Omental fat pad (tissue), 4 donors: ENCODE measurements around the gene TTC33. TPM values are rescaled to one million over a fixed set of nuclear protein-coding genes. Genes with fewer than 3 reads are reported as not detected.

Experiments
- ATAC-seq: fragments of 150-250 bp; one replicate; pipeline ENCODE4 v1.9.1; 2016; ENCODE audit warnings: mild to moderate bottlenecking, moderate library complexity; ENCODE audit not compliant: low FRiP score
- DNase-seq: peaks from one replicate; pipeline ENCODE4 v3.0.0-alpha.2; 2019; ENCODE audit warnings: low spot score
- total RNA-seq, 4 donors: library from RNA; depleted of rRNA; stranded (reverse); fragments of >200 nt; gene quantifications; one replicate each; pipeline ENCODE4 v1.1.0, GENCODE V29; 2016
- TF ChIP-seq, protein P1 (sequence below), 3 donors: fragments of 450-650 bp; IDR thresholded peaks; one replicate each; pipeline ENCODE4 v1.5.1; 2016 to 2017; ENCODE audit warnings: antibody characterized with exemption in 3 of 3, mild to moderate bottlenecking in 3 of 3, moderate library complexity in 2 of 3

TTC33 gene
- total RNA-seq, 4 donors from 2014 or later = 8.3 to 15.4 (median 9.3) TPM

GRCh38 chr5:40674661-40675235 lies 81.0 kb downstream of the TTC33 start:
- TF ChIP-seq, protein P1, sequence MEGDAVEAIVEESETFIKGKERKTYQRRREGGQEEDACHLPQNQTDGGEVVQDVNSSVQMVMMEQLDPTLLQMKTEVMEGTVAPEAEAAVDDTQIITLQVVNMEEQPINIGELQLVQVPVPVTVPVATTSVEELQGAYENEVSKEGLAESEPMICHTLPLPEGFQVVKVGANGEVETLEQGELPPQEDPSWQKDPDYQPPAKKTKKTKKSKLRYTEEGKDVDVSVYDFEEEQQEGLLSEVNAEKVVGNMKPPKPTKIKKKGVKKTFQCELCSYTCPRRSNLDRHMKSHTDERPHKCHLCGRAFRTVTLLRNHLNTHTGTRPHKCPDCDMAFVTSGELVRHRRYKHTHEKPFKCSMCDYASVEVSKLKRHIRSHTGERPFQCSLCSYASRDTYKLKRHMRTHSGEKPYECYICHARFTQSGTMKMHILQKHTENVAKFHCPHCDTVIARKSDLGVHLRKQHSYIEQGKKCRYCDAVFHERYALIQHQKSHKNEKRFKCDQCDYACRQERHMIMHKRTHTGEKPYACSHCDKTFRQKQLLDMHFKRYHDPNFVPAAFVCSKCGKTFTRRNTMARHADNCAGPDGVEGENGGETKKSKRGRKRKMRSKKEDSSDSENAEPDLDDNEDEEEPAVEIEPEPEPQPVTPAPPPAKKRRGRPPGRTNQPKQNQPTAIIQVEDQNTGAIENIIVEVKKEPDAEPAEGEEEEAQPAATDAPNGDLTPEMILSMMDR (IDR thresholded peaks at IDR 0.05) = no peak
- no peak for DNase-seq
- no peak for ATAC-seq

GRCh38 chr5:40672425-40672824 lies 83.3 kb downstream of the TTC33 start:
- no peak for DNase-seq
- no peak for ATAC-seq
- TF ChIP-seq, protein P1 (IDR thresholded peaks at IDR 0.05) = no peak

- DNase-seq (no peak), ATAC-seq (no peak)
- TF ChIP-seq, protein P1 (IDR thresholded peaks at IDR 0.05) = no peak
Measured at GRCh38 chr5:40669606-40670390, 86.0 kb downstream of the TTC33 start.

- TF ChIP-seq, protein P1 (IDR thresholded peaks at IDR 0.05) = no peak
- DNase-seq (no peak), ATAC-seq (no peak)
Measured at GRCh38 chr5:40667161-40667663, 88.5 kb downstream of the TTC33 start.

DNA sequence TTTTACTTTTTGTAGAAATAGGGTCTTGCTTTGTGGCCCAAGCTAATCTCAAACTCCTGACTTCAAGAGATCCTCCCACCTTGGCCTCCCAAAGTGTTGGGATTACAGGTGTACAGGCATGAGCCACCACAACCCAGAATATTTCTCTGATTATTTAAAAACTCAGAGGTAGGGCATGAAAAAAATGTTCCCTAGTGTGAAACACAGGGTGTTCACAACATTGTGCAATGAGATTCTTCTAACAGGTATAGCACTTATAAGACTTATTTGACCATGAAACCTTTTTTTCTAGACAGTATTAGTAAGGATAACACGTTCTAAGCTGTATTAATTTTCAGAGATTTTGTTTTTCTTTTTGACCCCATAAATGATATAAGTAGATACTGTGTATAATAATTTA lies 89.1 kb downstream of the TTC33 start:
- TF ChIP-seq, protein P1 (IDR thresholded peaks at IDR 0.05) = no peak
- ATAC-seq (no peak), DNase-seq (no peak)

- DNase-seq (no peak), ATAC-seq (no peak)
- TF ChIP-seq, protein P1 (IDR thresholded peaks at IDR 0.05) = no peak
Measured at GRCh38 chr5:40665635-40666298, 90.0 kb downstream of the TTC33 start.
